Esophagus squamous epithelium (tissue), 5 donors: ENCODE measurements around the gene GALK1. TPM values are rescaled to one million over a fixed set of nuclear protein-coding genes. Genes with fewer than 3 reads are reported as not detected.
"Not testable (repeated sequence)": the region's sequence is repeated elsewhere in the genome, so short reads cannot be mapped to it uniquely, and the experiment has no call there.

Source experiments
- DNase-seq: peaks from one replicate; lab custom pipeline; 2025; lab: John Stamatoyannopoulos, UW
- H3K27ac ChIP-seq, 4 donors: fragments of 200-600 bp; sonication (generic); one replicate each; pipeline ENCODE4 v1.5.1; 2016 to 2019; ENCODE audit warnings: mild to moderate bottlenecking in 1 of 4
- H3K27me3 ChIP-seq, 4 donors: fragments of 200-600 bp; sonication (generic); 1 replicate in 3 of 4; 2 replicates in 1 of 4; pipeline versions ENCODE4 v1.5.1 to v1.6.0; 2017 to 2021; ENCODE audit warnings: antibody characterized with exemption in 1 of 4
- H3K36me3 ChIP-seq, 3 donors: fragments of 200-600 bp; sonication (generic); one replicate each; pipeline ENCODE4 v1.5.1; 2016 to 2019
- H3K4me1 ChIP-seq, 3 donors: fragments of 200-600 bp; sonication (generic); one replicate each; pipeline ENCODE4 v1.5.1; 2017 to 2019
- H3K4me3 ChIP-seq, 4 donors: fragments of 200-600 bp; sonication (generic); 1 replicate in 3 of 4; 2 replicates in 1 of 4; pipeline ENCODE4 v1.5.1; 2016 to 2019; ENCODE audit warnings: mild to moderate bottlenecking in 2 of 4, moderate library complexity in 1 of 4
- H3K9me3 ChIP-seq, 3 donors: fragments of 200-600 bp; sonication (generic); one replicate each; pipeline ENCODE4 v1.5.1; 2016 to 2019
- POLR2A ChIP-seq, 4 donors: fragments of 450-650 bp; IDR thresholded peaks; one replicate each; pipeline ENCODE4 v1.6.1; 2017; ENCODE audit warnings: antibody characterized with exemption in 4 of 4, mild to moderate bottlenecking in 4 of 4, moderate library complexity in 3 of 4
- WGBS, 2 donors: methylation state at CpG; one replicate each; pipeline ENCODE4 v1.1.5; 2018; 5-methylcytosine and 5-hydroxymethylcytosine counted together
- intact Hi-C: fragments of 100-400 bp; cut with DNase I; formaldehyde crosslinking; loops from one replicate; pipeline ENCODE4 v1.15.0; 2022
- total RNA-seq, 4 donors: library from RNA; depleted of rRNA; stranded (reverse); fragments of >200 nt; gene quantifications; one replicate each; pipeline ENCODE4 v1.1.0, GENCODE V29; 2016
- TF ChIP-seq, protein P1 (sequence below), 6 experiments: fragments of 450-650 bp in 4 of 6; fragments of 200-600 bp in 2 of 6; sonication (generic) in 2 of 6; IDR thresholded peaks; one replicate each; pipeline ENCODE4 v1.5.1; 2016 to 2019; ENCODE audit warnings: antibody characterized with exemption in 6 of 6, mild to moderate bottlenecking in 4 of 6, moderate library complexity in 4 of 6
- donor health status: DM: yes; HTN: yes; CAD: no.

Gene GALK1
- total RNA-seq, 4 donors from 2014 or later = 16.4 to 30.9 (median 20.2) TPM

DNA sequence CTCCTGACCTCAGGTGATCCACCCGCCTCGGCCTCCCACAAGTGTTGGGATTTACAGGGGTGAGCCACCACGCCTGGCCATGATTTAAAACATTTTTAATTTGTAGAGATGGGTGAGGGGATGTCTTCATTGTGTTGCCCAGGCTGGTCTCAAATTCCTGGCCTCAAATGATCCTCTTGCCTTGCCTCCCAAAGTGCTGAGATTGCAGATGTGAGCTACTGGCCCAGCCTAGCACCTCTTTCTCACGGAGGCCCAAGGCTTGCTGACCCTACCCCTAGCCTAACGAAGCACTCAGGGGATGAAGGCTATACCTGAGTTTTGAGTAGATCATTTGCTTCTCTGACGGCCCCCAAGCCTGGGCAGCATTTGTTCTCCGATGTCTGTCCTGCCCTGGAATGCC, 46.2 kb upstream of the GALK1 start:
- Histone ChIP-seq H3K36me3 (peaks cover 2 to 67% (median 19%) of the 10 kb centered on the region in 3 donors), H3K4me3 (no peak overlapping the region), H3K27ac (peak overlapping the region in 2 of 4 donors; percentile 90 to 91), H3K9me3 (no peaks in the 10 kb centered on the region), H3K27me3 (no peaks in the 10 kb centered on the region), H3K4me1 (peaks cover 34 to 94% (median 60%) of the 10 kb centered on the region in 3 donors)
- no peak for TF ChIP-seq POLR2A (IDR thresholded peaks at IDR 0.05)
- TF ChIP-seq, protein P1, sequence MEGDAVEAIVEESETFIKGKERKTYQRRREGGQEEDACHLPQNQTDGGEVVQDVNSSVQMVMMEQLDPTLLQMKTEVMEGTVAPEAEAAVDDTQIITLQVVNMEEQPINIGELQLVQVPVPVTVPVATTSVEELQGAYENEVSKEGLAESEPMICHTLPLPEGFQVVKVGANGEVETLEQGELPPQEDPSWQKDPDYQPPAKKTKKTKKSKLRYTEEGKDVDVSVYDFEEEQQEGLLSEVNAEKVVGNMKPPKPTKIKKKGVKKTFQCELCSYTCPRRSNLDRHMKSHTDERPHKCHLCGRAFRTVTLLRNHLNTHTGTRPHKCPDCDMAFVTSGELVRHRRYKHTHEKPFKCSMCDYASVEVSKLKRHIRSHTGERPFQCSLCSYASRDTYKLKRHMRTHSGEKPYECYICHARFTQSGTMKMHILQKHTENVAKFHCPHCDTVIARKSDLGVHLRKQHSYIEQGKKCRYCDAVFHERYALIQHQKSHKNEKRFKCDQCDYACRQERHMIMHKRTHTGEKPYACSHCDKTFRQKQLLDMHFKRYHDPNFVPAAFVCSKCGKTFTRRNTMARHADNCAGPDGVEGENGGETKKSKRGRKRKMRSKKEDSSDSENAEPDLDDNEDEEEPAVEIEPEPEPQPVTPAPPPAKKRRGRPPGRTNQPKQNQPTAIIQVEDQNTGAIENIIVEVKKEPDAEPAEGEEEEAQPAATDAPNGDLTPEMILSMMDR (IDR thresholded peaks at IDR 0.05) = no peak
- DNase-seq = no peak
- 76 to 100% methylated on average over 4 to 5 of the region's 7 CpGs for WGBS, 2 donors
- intact Hi-C loops = no loop called here

DNA sequence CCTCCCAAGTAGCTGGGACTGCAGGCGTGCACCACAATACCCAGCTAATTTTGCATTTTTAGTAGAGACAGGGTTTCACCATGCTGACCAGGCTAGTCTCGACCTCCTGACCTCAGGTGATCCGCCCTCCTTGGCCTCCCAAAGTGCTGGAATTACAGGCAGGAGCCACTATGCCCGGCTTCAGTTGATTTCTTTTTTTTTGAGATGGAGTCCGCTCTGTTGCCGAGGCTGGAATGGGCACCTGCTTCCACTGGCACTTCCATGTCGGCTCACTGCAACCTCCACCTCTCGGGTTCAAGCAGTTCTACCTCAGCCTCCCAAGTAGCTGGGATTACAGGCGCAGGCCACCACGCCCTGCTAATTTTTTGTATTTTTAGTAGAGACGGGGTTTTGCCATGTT, 45.8 kb upstream of the GALK1 start:
- H3K9me3 ChIP-seq, intact Hi-C loops, H3K27me3 ChIP-seq, DNase-seq, H3K4me3 ChIP-seq: not testable (repeated sequence)
- H3K27ac ChIP-seq = peak overlapping the region in 3 of 4 donors; percentile 82 to 91 (median 90)
- peaks cover 34 to 94% (median 60%) of the 10 kb centered on the region in 3 donors for H3K4me1 ChIP-seq
- WGBS, 2 donors = 90 to 92% methylated on average over 9 to 11 of the region's 11 CpGs
- H3K36me3 ChIP-seq = peaks cover 0 to 63% (median 19%) of the 10 kb centered on the region in 3 donors

- H3K27me3 ChIP-seq = no peaks in the 10 kb centered on the region
- peak overlapping the region; percentile 81 to 91 (median 86) for H3K27ac ChIP-seq
- no peak for DNase-seq
- H3K9me3 ChIP-seq = no peaks in the 10 kb centered on the region
- intact Hi-C loops = no loop called here
- H3K4me3 ChIP-seq = no peak overlapping the region
- TF ChIP-seq, protein P1 (IDR thresholded peaks at IDR 0.05) = no peak
- TF ChIP-seq POLR2A (IDR thresholded peaks at IDR 0.05) = no peak
- H3K4me1 ChIP-seq = peaks cover 34 to 90% (median 58%) of the 10 kb centered on the region in 3 donors
- WGBS, 2 donors = 48 to 70% methylated on average over 4 to 5 of the region's 5 CpGs
- peaks cover 0 to 58% (median 19%) of the 10 kb centered on the region in 3 donors for H3K36me3 ChIP-seq
Measured at GRCh38 chr17:75810216-75810615, 45.2 kb upstream of the GALK1 start.

DNA sequence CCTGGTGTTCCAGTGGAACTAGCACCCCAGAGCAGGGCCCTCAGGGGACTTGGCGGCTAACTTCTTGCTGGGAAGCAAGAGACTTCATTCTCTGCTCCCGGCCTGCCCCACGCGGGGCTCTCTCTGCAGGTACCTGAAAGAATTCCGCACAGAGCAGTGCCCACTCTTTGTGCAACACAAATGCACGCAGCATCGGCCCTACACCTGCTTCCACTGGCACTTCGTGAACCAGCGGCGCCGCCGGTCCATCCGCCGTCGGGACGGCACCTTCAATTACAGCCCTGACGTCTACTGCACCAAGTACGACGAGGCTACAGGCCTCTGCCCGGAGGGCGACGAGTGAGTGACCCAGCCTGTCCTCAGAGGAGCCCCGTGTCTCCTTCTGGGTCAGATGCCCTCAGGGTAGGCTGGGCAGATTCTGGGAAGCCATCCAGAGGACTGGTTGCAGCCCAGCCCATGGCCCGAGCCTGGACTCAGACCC, 44.7 kb upstream of the GALK1 start:
- 86% methylated on average over 10 of the region's 24 CpGs; no CpG with 5 or more reads in 1 of the 2 donors for WGBS, 2 donors
- H3K36me3 ChIP-seq = peaks cover 0 to 52% (median 16%) of the 10 kb centered on the region in 3 donors
- H3K4me3 ChIP-seq = peak overlapping the region in 1 of 4 donors; percentile 12
- no peak for DNase-seq
- no peak for TF ChIP-seq POLR2A (IDR thresholded peaks at IDR 0.05)
- TF ChIP-seq, protein P1 (IDR thresholded peaks at IDR 0.05) = no peak
- intact Hi-C loops = no loop called here
- H3K9me3 ChIP-seq = no peaks in the 10 kb centered on the region
- H3K27ac ChIP-seq = peak overlapping the region; percentile 81 to 91 (median 86)
- peaks cover 34 to 84% (median 52%) of the 10 kb centered on the region in 3 donors for H3K4me1 ChIP-seq
- H3K27me3 ChIP-seq = no peaks in the 10 kb centered on the region

DNA sequence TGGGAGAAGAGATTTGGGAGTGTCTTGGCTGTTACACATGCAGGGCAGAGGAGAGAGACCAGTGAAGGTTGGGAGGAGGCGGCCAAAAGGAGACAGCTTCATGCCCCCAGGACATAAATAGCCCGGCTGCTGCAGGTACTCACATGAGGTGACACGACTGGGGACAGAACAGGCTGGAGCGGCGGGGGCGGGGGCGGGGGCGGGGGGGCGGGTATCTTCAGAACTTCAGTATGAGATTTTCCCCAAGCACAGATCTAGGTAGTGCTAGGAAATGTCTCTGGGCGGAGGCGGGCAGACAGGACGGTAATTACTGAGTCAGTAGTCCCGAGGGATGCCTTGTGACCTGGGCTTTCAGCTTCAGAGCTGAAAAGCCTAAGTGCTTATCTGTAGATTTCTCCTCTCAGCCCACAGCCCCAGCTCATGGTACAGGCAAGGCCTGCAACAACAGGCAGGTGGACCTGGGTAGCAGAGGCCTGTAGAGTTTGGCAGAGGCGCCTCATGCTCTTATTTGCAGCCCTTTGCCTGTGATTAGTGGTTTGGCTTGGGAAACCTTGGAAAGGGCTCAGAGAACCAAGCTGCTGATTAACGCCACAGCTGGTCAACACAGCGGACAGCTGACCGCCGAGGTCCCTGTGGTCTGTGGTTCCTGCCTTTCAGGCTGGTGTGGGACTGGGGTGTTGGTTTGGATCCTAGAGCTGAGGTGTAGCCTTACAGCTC, 44.1 kb upstream of the GALK1 start:
- no peak for DNase-seq
- TF ChIP-seq, protein P1 (IDR thresholded peaks at IDR 0.05) = no peak
- no peak for TF ChIP-seq POLR2A (IDR thresholded peaks at IDR 0.05)
- H3K4me1 ChIP-seq = peaks cover 34 to 84% (median 51%) of the 10 kb centered on the region in 3 donors
- no peaks in the 10 kb centered on the region for H3K9me3 ChIP-seq
- H3K27ac ChIP-seq = peak overlapping the region; percentile 81 to 91 (median 86)
- H3K27me3 ChIP-seq = no peaks in the 10 kb centered on the region
- WGBS, 2 donors = 39 to 56% methylated on average over 2 to 13 of the region's 18 CpGs
- intact Hi-C loops = no loop called here
- H3K36me3 ChIP-seq = peaks cover 0 to 46% (median 13%) of the 10 kb centered on the region in 3 donors
- H3K4me3 ChIP-seq = peak overlapping the region in 1 of 4 donors; percentile 12
